Esophagus muscularis mucosa (tissue), 4 donors: ENCODE results near the gene CCL15.

Experiments used
- EP300 ChIP-seq: sonication (generic); formaldehyde crosslinking; IDR thresholded peaks from one replicate; pipeline ENCODE4 v1.6.1; 2017; ENCODE audit warnings: antibody characterized with exemption
- POLR2A ChIP-seq: fragments of 450-650 bp; IDR thresholded peaks from one replicate; pipeline ENCODE4 v1.6.1; 2017; ENCODE audit warnings: antibody characterized with exemption, moderate library complexity, mild to moderate bottlenecking, low read depth
- TF ChIP-seq, protein P1 (sequence below), 3 experiments: fragments of 200-600 bp in 2 of 3; fragments of 450-650 bp in 1 of 3; sonication (generic) in 2 of 3; IDR thresholded peaks; one replicate each; pipeline ENCODE4 v1.5.1; 2017 to 2019; ENCODE audit warnings: antibody characterized with exemption in 3 of 3, mild to moderate bottlenecking in 2 of 3, moderate library complexity in 1 of 3

- TF ChIP-seq, protein P1, sequence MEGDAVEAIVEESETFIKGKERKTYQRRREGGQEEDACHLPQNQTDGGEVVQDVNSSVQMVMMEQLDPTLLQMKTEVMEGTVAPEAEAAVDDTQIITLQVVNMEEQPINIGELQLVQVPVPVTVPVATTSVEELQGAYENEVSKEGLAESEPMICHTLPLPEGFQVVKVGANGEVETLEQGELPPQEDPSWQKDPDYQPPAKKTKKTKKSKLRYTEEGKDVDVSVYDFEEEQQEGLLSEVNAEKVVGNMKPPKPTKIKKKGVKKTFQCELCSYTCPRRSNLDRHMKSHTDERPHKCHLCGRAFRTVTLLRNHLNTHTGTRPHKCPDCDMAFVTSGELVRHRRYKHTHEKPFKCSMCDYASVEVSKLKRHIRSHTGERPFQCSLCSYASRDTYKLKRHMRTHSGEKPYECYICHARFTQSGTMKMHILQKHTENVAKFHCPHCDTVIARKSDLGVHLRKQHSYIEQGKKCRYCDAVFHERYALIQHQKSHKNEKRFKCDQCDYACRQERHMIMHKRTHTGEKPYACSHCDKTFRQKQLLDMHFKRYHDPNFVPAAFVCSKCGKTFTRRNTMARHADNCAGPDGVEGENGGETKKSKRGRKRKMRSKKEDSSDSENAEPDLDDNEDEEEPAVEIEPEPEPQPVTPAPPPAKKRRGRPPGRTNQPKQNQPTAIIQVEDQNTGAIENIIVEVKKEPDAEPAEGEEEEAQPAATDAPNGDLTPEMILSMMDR (IDR thresholded peaks at IDR 0.05): no peak
- TF ChIP-seq POLR2A (no peak), EP300 (no peak)
Observed at GRCh38 chr17:35948092-35948491, 53.3 kb downstream of the CCL15 start.
